Activated gamma-delta T cell treated with anti-CD3 and anti-CD28 coated beads, Interleukin-2, amount 50 U/mL, for 16 hours (primary cell): ENCODE data around the gene GRID1.
"Not testable (repeated sequence)": the region's sequence is repeated elsewhere in the genome, so short reads cannot be mapped to it uniquely, and the experiment has no call there.

Source experiments
- DNase-seq: peaks from one replicate; pipeline ENCODE4 v3.0.0-alpha.2; 2020; ENCODE audit warnings: low read depth

The GRID1 gene

GRCh38 chr10:86104611-86105145 is 261.9 kb downstream of the GRID1 start:
- no peak for DNase-seq

GRCh38 chr10:86104156-86104555 is 262.4 kb downstream of the GRID1 start:
- no peak for DNase-seq

GRCh38 chr10:86103391-86104101 is 263.0 kb downstream of the GRID1 start:
- DNase-seq: no peak

- no peak for DNase-seq
These were observed 264.1 kb downstream of the GRID1 start for GRCh38 chr10:86102451-86102850.

GRCh38 chr10:86102031-86102430 is 264.6 kb downstream of the GRID1 start:
- DNase-seq: no peak

- DNase-seq: no peak
These were observed 266.0 kb downstream of the GRID1 start for GRCh38 chr10:86100581-86101061.

- DNase-seq: no peak
These were observed 266.9 kb downstream of the GRID1 start for GRCh38 chr10:86099542-86100334.

GRCh38 chr10:86098187-86098881 is 268.3 kb downstream of the GRID1 start:
- no peak for DNase-seq

- DNase-seq: not testable (repeated sequence)
These were observed 271.5 kb downstream of the GRID1 start for GRCh38 chr10:86095061-86095460.

GRCh38 chr10:86092311-86092710 is 274.3 kb downstream of the GRID1 start:
- not testable (repeated sequence) for DNase-seq

GRCh38 chr10:86091216-86091615 is 275.4 kb downstream of the GRID1 start:
- DNase-seq: no peak

GRCh38 chr10:86090807-86091206 is 275.8 kb downstream of the GRID1 start:
- DNase-seq: no peak

GRCh38 chr10:86087716-86088115 is 278.9 kb downstream of the GRID1 start:
- no peak for DNase-seq

- DNase-seq: no peak
These were observed 280.2 kb downstream of the GRID1 start for GRCh38 chr10:86086418-86086817.

GRCh38 chr10:86085686-86086085 is 280.9 kb downstream of the GRID1 start:
- no peak for DNase-seq

- DNase-seq: no peak
These were observed 281.5 kb downstream of the GRID1 start for GRCh38 chr10:86085136-86085535.

- no peak for DNase-seq
These were observed 282.0 kb downstream of the GRID1 start for GRCh38 chr10:86084585-86084984.

- DNase-seq: no peak
These were observed 282.9 kb downstream of the GRID1 start for GRCh38 chr10:86083664-86084175.

- DNase-seq: no peak
These were observed 283.4 kb downstream of the GRID1 start for GRCh38 chr10:86083206-86083605.

GRCh38 chr10:86082556-86082955 is 284.0 kb downstream of the GRID1 start:
- no peak for DNase-seq

- DNase-seq: no peak
These were observed 287.5 kb downstream of the GRID1 start for GRCh38 chr10:86079088-86079487.

GRCh38 chr10:86078639-86079035 is 288.0 kb downstream of the GRID1 start:
- no peak for DNase-seq
